Measurements from ENCODE around the gene C3orf18.

C3orf18 gene

GRCh38 chr3:50557106-50557505 is 10.4 kb downstream of the C3orf18 start:
- Histone ChIP-seq H3K9me3 (ENCODE audit: control insufficient read depth, insufficient read depth, low read length) (no peaks in the 10 kb centered on the region), H3K9ac (ENCODE audit: low read depth, low read length) (no peak overlapping the region), H3K4me1 (ENCODE audit: insufficient read depth, low read length) (no peaks in the 10 kb centered on the region), H3K36me3 (ENCODE audit: insufficient read depth, low read length) (no peaks in the 10 kb centered on the region)

- H3K9ac ChIP-seq (ENCODE audit: low read depth, low read length), result no peak overlapping the region
- H3K36me3 ChIP-seq (ENCODE audit: insufficient read depth, low read length), result no peaks in the 10 kb centered on the region
- H3K4me1 ChIP-seq (ENCODE audit: insufficient read depth, low read length), result peaks cover 9% of the 10 kb centered on the region
- H3K9me3 ChIP-seq (ENCODE audit: control insufficient read depth, insufficient read depth, low read length), result no peaks in the 10 kb centered on the region
These were observed 13.0 kb downstream of the C3orf18 start for GRCh38 chr3:50554553-50554952.

DNA sequence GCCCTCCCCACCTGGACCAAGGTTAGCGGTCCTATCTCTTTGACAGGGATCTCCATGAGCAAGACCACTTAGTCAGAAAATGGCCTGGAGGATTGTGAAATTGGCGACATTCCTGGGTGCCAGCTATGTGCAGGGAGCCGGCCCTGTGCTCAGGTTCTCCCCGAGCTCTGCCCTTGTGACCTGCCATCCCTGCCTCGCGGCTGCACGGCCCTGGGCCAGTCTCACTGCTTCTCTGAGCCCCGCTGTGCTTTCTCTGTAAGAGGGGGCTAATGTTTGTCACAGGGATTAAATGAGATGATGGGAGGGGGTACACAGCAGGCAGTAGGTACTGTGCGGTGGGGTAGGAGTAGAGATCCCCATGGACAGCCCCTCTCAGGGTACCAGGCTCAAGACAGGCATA is 14.9 kb downstream of the C3orf18 start:
- Histone ChIP-seq H3K36me3 (ENCODE audit: insufficient read depth, low read length) (no peaks in the 10 kb centered on the region), H3K9me3 (ENCODE audit: control insufficient read depth, insufficient read depth, low read length) (no peaks in the 10 kb centered on the region), H3K4me1 (ENCODE audit: insufficient read depth, low read length) (peaks cover 9% of the 10 kb centered on the region), H3K9ac (ENCODE audit: low read depth, low read length) (no peak overlapping the region)

DNA sequence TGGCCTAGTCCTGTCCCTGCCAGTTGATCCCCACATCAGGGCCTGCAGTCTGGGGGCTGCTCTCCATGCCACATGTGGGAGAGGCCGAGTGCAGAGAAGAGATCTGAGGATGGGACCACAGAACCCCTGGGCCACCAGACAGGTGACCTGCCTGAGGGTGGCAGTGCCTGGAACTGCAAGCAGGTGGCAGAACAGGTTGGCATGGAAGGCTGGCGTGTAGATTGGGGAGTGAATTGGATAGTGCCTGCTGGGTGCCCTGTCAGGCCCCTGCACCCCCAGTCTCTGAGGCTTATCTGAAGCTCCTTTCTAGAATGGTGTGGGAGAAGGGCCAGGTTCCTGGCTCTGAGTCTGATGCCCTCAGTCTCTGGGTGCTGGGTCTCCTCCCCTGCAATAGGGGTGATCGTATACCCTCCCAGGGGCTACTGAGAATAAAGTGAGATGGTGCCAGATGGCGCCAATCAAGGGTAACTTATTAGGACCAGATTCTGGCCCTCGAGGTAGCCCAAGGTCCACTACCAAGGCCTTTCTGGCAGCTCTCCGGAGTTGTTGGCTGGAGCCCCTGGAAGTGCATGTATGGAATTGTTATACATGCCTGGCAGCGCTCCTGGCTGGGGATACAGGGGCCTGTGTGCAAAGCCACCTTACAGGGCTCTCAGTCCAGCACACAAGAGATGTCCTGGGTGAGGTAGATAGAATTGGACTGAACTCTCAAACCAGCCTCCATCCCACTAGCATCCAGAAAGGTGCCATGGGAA is 15.7 kb downstream of the C3orf18 start:
- peaks cover 9% of the 10 kb centered on the region for H3K4me1 ChIP-seq (ENCODE audit: insufficient read depth, low read length)
- H3K9me3 ChIP-seq (ENCODE audit: control insufficient read depth, insufficient read depth, low read length), result no peaks in the 10 kb centered on the region
- H3K36me3 ChIP-seq (ENCODE audit: insufficient read depth, low read length), result no peaks in the 10 kb centered on the region
- H3K9ac ChIP-seq (ENCODE audit: low read depth, low read length), result no peak overlapping the region

GRCh38 chr3:50551054-50551659 is 16.4 kb downstream of the C3orf18 start:
- H3K4me1 ChIP-seq (ENCODE audit: insufficient read depth, low read length), result peaks cover 9% of the 10 kb centered on the region
- no peaks in the 10 kb centered on the region for H3K9me3 ChIP-seq (ENCODE audit: control insufficient read depth, insufficient read depth, low read length)
- H3K9ac ChIP-seq (ENCODE audit: low read depth, low read length), result no peak overlapping the region
- H3K36me3 ChIP-seq (ENCODE audit: insufficient read depth, low read length), result no peaks in the 10 kb centered on the region

- Histone ChIP-seq H3K4me1 (ENCODE audit: insufficient read depth, low read length) (peaks cover 15% of the 10 kb centered on the region), H3K9me3 (ENCODE audit: control insufficient read depth, insufficient read depth, low read length) (no peaks in the 10 kb centered on the region), H3K9ac (ENCODE audit: low read depth, low read length) (no peak overlapping the region), H3K36me3 (ENCODE audit: insufficient read depth, low read length) (no peaks in the 10 kb centered on the region)
These were observed 17.3 kb downstream of the C3orf18 start for GRCh38 chr3:50550079-50550736.

DNA sequence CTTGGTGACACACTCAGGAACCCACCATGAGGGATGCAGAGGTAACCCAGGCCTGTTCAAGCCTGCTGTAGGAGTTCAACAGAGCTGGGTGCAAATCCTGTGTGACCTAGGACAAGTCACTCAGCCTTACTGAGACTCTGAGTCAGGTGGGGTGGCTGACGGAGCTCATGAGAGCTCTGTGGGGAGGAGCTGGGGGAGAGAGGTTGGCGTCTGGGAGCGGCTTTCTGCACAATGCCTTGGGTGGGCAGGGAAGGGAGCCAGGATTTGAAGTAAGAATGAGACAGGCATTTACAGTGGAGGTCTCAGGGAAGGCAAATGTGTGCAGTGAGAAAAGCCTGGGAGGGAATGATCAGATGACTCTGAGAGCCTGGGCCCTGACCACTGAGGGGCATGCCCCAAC is 18.3 kb downstream of the C3orf18 start:
- Histone ChIP-seq H3K4me1 (ENCODE audit: insufficient read depth, low read length) (peaks cover 15% of the 10 kb centered on the region), H3K9ac (ENCODE audit: low read depth, low read length) (no peak overlapping the region), H3K36me3 (ENCODE audit: insufficient read depth, low read length) (no peaks in the 10 kb centered on the region), H3K9me3 (ENCODE audit: control insufficient read depth, insufficient read depth, low read length) (no peaks in the 10 kb centered on the region)

GRCh38 chr3:50545781-50546180 is 21.8 kb downstream of the C3orf18 start:
- Histone ChIP-seq H3K4me1 (ENCODE audit: insufficient read depth, low read length) (peaks cover 10% of the 10 kb centered on the region), H3K9ac (ENCODE audit: low read depth, low read length) (no peak overlapping the region), H3K36me3 (ENCODE audit: insufficient read depth, low read length) (no peaks in the 10 kb centered on the region), H3K9me3 (ENCODE audit: control insufficient read depth, insufficient read depth, low read length) (no peaks in the 10 kb centered on the region)

GRCh38 chr3:50542177-50543034 is 25.1 kb downstream of the C3orf18 start:
- H3K4me1 ChIP-seq (ENCODE audit: insufficient read depth, low read length), result peaks cover 24% of the 10 kb centered on the region
- H3K9ac ChIP-seq (ENCODE audit: low read depth, low read length), result no peak overlapping the region
- no peaks in the 10 kb centered on the region for H3K36me3 ChIP-seq (ENCODE audit: insufficient read depth, low read length)
- no peaks in the 10 kb centered on the region for H3K9me3 ChIP-seq (ENCODE audit: control insufficient read depth, insufficient read depth, low read length)

GRCh38 chr3:50539356-50540286 is 27.9 kb downstream of the C3orf18 start:
- H3K4me1 ChIP-seq (ENCODE audit: insufficient read depth, low read length), result peaks cover 17% of the 10 kb centered on the region
- H3K9ac ChIP-seq (ENCODE audit: low read depth, low read length), result peak overlapping the region; percentile 17; the same call in 1 of the 2 replicates

GRCh38 chr3:50537421-50538129 is 30.0 kb downstream of the C3orf18 start:
- H3K9ac ChIP-seq (ENCODE audit: low read depth, low read length), result no peak overlapping the region
- H3K9me3 ChIP-seq (ENCODE audit: control insufficient read depth, insufficient read depth, low read length), result no peaks in the 10 kb centered on the region
- H3K4me1 ChIP-seq (ENCODE audit: insufficient read depth, low read length), result peaks cover 34% of the 10 kb centered on the region
- H3K36me3 ChIP-seq (ENCODE audit: insufficient read depth, low read length), result no peaks in the 10 kb centered on the region

More at GRCh38 chr3:50539356-50540286, 27.9 kb downstream of the C3orf18 start:
- Histone ChIP-seq H3K36me3 (ENCODE audit: insufficient read depth, low read length) (no peaks in the 10 kb centered on the region), H3K9me3 (ENCODE audit: control insufficient read depth, insufficient read depth, low read length) (no peaks in the 10 kb centered on the region)

- Histone ChIP-seq H3K4me1 (ENCODE audit: insufficient read depth, low read length) (peaks cover 42% of the 10 kb centered on the region), H3K9me3 (ENCODE audit: control insufficient read depth, insufficient read depth, low read length) (no peaks in the 10 kb centered on the region), H3K9ac (ENCODE audit: low read depth, low read length) (no peak overlapping the region), H3K36me3 (ENCODE audit: insufficient read depth, low read length) (no peaks in the 10 kb centered on the region)
These were observed 30.9 kb downstream of the C3orf18 start for GRCh38 chr3:50536471-50537180.

All from ES-I3 (cell line).